ENCODE measurements around the gene ANKRD52.

The ANKRD52 gene

DNA sequence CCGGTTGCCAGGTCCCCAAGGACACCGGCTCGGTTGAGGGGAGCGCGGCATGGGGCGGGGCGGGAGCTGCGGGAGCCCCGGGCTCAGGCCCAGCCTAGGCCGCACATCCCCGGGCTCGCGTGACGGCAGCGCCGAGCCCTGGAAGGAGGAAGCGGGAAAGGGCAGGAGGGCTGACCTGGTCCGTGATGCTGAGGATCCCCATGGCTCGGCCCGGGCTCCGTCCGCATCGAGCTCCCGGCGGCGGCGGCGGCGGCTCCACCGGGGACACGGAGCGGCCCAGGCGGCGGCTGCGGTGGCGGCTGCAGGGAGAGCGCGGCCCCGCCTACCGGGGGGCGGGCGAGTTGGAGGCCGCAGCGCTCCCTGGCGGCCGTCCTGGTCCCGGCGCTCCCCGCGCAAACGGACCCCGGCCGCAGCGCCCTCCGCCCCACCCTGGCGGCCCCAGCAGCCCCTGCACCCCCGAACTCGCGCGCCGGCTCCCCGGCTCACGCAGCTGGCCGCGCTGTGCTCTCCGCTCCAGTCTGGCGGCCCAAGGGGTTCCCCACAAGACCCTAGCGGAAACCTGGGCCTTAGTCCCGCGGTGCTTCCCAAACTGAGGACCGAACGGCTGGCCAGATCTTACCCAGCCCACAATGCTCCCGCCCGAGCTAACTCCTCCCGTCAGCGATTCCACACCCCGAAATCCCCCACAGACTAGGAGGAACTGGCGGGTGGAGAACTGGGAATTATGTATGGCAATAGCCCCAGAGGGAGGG, at the start of gene ANKRD52:
Gene ANKRD52 (minus strand): TSS at position 317 of the 752 bp plus-strand sequence. CDS start 115 bp downstream, at position 202.
- TF ChIP-seq, protein P1, sequence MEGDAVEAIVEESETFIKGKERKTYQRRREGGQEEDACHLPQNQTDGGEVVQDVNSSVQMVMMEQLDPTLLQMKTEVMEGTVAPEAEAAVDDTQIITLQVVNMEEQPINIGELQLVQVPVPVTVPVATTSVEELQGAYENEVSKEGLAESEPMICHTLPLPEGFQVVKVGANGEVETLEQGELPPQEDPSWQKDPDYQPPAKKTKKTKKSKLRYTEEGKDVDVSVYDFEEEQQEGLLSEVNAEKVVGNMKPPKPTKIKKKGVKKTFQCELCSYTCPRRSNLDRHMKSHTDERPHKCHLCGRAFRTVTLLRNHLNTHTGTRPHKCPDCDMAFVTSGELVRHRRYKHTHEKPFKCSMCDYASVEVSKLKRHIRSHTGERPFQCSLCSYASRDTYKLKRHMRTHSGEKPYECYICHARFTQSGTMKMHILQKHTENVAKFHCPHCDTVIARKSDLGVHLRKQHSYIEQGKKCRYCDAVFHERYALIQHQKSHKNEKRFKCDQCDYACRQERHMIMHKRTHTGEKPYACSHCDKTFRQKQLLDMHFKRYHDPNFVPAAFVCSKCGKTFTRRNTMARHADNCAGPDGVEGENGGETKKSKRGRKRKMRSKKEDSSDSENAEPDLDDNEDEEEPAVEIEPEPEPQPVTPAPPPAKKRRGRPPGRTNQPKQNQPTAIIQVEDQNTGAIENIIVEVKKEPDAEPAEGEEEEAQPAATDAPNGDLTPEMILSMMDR (IDR thresholded peaks at IDR 0.05; ENCODE audit: low read depth, low read length, missing control alignments): peak; percentile 69
- DNase-seq (ENCODE audit: low read depth): peak; percentile 22
- peak within 1 kb of the TSS; percentile 57 for H3K4me3 ChIP-seq (ENCODE audit: low read depth, low read length)

DNA sequence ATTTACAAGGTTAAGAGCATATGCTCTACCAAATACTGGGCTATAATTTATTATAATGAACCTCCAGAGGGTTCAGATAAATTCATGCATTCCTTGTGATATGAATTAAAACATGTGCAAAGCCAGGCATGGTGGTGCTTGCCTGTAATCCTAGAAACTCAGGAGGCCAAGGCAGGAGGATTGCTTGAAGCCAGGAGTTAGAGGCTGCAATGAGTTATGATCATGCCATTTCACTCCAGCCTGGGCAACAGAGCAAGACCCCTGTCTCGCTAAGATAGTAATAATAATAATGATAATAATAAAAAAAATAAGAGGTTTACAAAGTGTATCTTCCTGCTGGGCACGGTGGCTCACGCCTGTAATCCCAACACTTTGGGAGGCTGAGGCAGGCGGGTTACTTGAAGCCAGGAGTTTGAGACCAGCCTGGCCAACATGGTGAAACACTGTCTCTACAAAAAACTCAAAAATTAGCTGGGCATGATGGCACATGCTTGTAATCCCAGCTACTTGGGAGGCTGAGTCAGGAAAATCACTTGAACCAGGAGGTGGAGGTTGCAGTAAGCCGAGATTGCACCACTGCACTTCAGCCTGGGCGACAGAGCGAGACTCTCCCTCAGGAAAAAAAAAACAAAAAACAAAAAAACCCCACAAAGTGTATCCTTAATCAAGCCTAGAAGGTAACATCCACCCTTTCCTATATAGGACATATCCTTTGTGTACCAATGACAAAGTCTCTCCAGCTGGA, 49.2 kb upstream of the ANKRD52 start:
- TF ChIP-seq, protein P1 (IDR thresholded peaks at IDR 0.05; ENCODE audit: low read depth, low read length, missing control alignments): no peak
- H3K4me3 ChIP-seq (ENCODE audit: low read depth, low read length): no peak overlapping the region
- no peak for DNase-seq (ENCODE audit: low read depth)

DNA sequence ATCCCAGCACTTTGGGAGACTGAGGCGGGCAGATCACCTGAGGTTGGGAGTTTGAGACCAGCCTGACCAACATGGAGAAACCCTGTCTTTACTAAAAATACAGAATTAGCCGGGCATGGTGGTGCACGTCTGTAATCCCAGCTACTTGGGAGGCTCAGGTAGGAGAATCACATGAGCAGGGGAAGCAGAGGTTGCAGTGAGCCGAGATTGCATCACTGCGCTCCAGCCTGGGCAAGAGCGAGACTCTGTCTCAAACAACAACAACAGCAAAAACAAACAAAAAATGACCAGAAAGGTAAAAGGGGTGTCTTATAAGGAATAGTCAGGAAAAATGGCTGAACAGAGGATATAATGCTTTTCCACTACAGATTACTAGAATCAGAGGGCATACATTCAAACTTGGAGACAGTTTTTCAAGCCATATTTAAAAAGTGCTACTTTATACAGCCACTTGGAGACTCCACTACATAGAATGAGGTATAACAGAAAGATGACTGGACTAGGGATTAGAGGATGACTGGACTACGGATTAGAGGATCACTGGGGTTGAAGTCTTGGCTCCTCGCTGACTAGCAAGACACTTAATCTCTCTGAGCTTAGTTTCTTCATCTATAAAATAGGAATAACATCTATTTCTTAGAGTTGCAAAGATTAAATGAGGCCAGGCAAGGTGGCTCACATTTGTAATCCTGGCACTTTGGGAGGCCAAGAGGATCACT, 46.8 kb upstream of the ANKRD52 start:
- TF ChIP-seq, protein P1 (IDR thresholded peaks at IDR 0.05; ENCODE audit: low read depth, low read length, missing control alignments): no peak
- no peak for DNase-seq (ENCODE audit: low read depth)
- no peak overlapping the region for H3K4me3 ChIP-seq (ENCODE audit: low read depth, low read length)

DNA sequence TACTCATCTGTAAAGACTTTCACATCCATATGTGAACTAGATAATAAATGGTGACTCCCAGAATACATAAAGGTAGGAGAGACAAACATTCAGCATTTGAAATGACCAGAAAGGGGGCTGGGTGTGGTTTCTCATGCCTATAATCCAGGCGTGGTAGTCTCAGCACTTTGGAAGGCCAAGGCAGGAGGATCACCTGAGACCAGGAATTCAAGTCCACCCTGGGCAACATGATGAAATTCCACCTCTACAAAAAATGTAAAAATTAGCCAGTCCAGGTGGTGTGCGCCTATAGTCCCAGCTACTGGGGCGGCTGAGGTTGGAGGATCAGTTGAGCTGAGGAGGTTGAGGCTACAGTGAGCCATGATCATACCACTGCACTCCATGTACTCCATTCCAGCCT, 46.1 kb upstream of the ANKRD52 start:
- no peak overlapping the region for H3K4me3 ChIP-seq (ENCODE audit: low read depth, low read length)
- TF ChIP-seq, protein P1 (IDR thresholded peaks at IDR 0.05; ENCODE audit: low read depth, low read length, missing control alignments): no peak
- DNase-seq (ENCODE audit: low read depth): no peak

DNA sequence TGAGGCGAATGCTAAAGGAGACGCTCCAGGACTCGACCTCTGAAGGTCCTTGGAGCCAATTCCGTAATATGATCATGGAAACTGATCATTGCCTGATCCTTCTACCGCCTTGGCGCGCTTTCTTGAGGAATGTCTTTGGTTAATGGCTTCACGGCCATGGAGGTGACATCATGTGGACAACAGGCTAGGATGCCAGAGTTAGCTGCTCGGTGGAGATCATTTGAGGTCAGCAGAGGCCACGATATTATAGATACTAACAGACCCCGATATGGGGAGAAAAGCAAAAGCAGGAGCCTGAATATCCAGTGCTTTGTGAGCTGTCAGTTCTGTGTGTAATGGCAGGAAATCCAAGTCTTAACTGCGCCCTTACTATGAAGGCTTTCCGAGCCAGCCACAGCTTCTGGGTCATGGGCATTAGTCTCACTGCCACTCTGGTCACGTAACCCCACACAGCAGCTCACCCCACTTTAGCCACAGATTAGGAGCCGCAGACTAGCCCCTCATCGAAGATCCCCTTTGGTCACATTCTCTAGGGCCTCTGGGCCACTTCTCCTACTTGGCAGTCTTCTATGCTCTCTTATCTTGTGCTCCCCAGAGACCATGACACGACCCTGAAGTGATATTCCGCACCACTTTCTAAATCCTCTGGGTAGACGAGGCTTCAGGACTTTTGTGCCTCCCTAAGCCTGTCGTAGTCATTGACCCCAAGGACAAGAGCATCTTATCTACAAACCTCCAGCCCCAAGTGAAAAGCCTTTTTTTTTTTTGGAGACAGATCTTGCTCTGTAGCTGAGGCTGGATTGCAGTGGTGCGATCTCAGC, 42.7 kb upstream of the ANKRD52 start:
- no peak for DNase-seq (ENCODE audit: low read depth)
- TF ChIP-seq, protein P1 (IDR thresholded peaks at IDR 0.05; ENCODE audit: low read depth, low read length, missing control alignments): no peak
- H3K4me3 ChIP-seq (ENCODE audit: low read depth, low read length): peak overlapping the region; percentile 56

Measured in GM12864 (cell line).